Measurements from ENCODE around the gene RNU6-9.
"Not testable (repeated sequence)": the region's sequence is repeated elsewhere in the genome, so short reads cannot be mapped to it uniquely, and the experiment has no call there.

The RNU6-9 gene

DNA sequence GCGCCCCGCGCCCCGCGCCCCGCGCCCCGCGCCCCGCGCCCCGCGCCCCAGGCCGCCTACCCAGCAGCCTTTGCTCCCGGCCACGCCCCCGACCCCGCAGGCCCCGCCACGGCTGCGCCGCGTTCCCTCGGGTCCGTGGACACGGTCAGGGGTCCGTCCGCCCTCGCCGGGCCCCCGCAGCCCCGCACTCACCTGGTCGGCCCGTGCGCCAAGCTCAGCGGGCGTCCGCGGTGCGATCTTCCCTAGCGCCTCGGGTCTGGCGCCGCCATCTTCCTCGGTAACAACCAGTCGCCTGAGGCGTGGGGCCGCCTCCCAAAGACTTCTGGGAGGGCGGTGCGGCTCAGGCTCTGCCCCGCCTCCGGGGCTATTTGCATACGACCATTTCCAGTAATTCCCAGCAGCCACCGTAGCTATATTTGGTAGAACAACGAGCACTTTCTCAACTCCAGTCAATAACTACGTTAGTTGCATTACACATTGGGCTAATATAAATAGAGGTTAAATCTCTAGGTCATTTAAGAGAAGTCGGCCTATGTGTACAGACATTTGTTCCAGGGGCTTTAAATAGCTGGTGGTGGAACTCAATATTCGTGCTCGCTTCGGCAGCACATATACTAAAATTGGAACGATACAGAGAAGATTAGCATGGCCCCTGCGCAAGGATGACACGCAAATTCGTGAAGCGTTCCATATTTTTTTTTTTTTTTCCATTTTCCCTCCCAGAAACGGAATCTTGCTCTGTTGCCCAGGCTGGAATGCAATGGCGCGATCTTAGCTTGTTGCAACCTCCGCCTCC, at the start of gene RNU6-9, which contains the start of gene MED16:
TSS of gene RNU6-9 (plus strand) at position 591 of the 796 bp plus-strand sequence.
TSS of gene MED16 (minus strand) at position 294 of the 796 bp plus-strand sequence. CDS start 2,056 bp downstream, outside the sequence.
- H3K27me3 ChIP-seq (ENCODE audit: insufficient read depth, low read length), result no peaks in the 10 kb centered on the region
- H3K4me1 ChIP-seq (ENCODE audit: insufficient read depth, low read length), result peaks cover 5% of the 10 kb centered on the region
- H3K36me3 ChIP-seq (ENCODE audit: insufficient read depth, low read length), result peaks cover 37% of the 10 kb centered on the region
- H3K9me3 ChIP-seq (ENCODE audit: low read length), result no peaks in the 10 kb centered on the region
- H3K4me3 ChIP-seq (ENCODE audit: low read length), result peak within 1 kb of the TSS; percentile 98
- peak within 1 kb of the TSS; percentile 95 for H2AFZ ChIP-seq (ENCODE audit: low read depth, low read length)

DNA sequence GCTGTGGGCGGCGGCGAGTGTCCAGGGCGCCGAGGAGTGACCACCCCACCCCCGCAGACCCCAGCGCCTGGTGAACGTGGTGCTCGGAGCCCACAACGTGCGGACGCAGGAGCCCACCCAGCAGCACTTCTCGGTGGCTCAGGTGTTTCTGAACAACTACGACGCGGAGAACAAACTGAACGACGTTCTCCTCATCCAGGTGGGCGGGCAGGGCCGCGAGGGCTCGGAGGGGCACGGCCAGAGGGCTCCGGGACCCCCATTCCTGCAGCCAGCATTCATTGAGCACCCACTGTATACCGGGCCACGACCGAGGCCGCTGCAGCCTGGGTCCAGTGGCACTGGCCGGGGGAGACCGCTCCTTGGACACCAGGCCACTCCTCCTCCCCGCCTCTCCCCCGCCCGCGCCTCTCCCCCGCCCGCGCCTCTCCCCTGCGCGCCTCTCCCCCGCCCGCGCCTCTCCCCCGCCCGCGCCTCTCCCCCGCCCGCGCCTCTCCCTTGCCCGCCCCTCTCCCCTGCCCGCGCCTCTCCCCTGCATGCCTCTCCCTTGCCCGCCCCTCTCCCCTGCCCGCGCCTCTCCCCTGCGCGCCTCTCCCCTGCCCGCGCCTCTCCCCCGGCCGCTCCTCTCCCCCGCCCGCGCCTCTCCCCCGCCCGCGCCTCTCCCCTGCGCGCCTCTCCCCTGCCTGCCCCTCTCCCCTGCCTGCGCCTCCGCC, 49.3 kb upstream of the RNU6-9 start:
- Histone ChIP-seq H3K4me1 (ENCODE audit: insufficient read depth, low read length) (peaks cover 15% of the 10 kb centered on the region), H3K36me3 (ENCODE audit: insufficient read depth, low read length) (no peaks in the 10 kb centered on the region), H3K27me3 (ENCODE audit: insufficient read depth, low read length) (peaks cover 23% of the 10 kb centered on the region), H3K4me3 (ENCODE audit: low read length) (no peak overlapping the region), H2AFZ (ENCODE audit: low read depth, low read length) (peak overlapping the region; percentile 54), H3K9me3 (ENCODE audit: low read length) (no peaks in the 10 kb centered on the region)

DNA sequence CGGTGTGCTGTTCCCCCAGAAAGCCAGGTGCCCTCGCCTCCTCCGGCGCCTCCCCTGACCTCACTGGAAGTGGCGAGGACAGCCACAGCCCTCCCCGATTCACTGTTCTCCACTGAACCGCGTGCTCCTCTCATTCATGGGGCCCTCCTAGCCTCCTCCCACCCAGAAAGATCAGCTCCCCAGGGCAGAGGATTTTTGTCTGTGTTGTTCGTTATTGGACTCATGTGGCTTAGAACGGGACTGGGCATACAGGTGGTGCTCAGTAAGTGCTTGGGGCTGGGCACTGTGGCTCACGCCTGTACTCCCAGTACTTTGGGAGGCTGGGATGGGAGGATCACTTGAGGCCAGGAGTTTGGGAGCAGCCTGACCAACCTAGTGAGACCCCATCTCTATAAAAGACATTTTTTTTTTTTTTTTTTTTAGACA, 48.7 kb upstream of the RNU6-9 start:
- H3K4me1 ChIP-seq (ENCODE audit: insufficient read depth, low read length), result peaks cover 15% of the 10 kb centered on the region

DNA sequence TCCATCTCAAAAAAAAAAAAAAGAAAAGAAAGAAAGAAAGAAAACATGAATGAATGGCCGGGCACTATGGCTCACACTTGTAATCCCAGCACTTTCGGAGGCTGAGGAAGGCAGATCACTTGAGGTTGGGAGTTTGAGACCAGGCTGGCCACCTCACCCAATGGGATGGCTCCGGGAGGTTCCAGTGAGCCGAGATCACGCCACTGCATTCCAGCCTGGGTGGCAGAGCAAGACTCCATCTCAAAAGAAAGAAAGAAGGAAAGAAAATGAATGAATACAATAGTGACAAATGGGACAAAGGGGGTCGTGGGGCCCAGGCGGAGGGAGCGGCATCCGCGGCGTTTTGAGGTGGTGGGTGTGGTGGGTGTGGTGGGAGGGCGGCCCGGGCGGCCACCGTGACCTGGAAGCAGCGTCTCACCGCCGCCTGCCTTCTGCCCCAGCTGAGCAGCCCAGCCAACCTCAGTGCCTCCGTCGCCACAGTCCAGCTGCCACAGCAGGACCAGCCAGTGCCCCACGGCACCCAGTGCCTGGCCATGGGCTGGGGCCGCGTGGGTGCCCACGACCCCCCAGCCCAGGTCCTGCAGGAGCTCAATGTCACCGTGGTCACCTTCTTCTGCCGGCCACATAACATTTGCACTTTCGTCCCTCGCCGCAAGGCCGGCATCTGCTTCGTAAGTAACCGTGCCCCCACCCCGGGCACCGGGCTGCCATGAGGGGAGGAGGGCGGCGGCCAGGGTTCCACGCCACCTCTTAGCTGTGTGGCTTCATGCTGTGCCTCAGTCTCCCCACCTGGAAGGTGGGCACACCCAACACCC, 47.4 kb upstream of the RNU6-9 start:
- Histone ChIP-seq H3K4me3 (ENCODE audit: low read length) (no peak overlapping the region), H3K4me1 (ENCODE audit: insufficient read depth, low read length) (peaks cover 15% of the 10 kb centered on the region), H3K9me3 (ENCODE audit: low read length) (no peaks in the 10 kb centered on the region), H3K36me3 (ENCODE audit: insufficient read depth, low read length) (no peaks in the 10 kb centered on the region), H3K27me3 (ENCODE audit: insufficient read depth, low read length) (peaks cover 23% of the 10 kb centered on the region), H2AFZ (ENCODE audit: low read depth, low read length) (no peak overlapping the region)

More for the DNA sequence above, 48.7 kb upstream of the RNU6-9 start:
- Histone ChIP-seq H3K4me3 (ENCODE audit: low read length) (no peak overlapping the region), H2AFZ (ENCODE audit: low read depth, low read length) (no peak overlapping the region), H3K36me3 (ENCODE audit: insufficient read depth, low read length) (no peaks in the 10 kb centered on the region), H3K27me3 (ENCODE audit: insufficient read depth, low read length) (peaks cover 23% of the 10 kb centered on the region), H3K9me3 (ENCODE audit: low read length) (no peaks in the 10 kb centered on the region)

DNA sequence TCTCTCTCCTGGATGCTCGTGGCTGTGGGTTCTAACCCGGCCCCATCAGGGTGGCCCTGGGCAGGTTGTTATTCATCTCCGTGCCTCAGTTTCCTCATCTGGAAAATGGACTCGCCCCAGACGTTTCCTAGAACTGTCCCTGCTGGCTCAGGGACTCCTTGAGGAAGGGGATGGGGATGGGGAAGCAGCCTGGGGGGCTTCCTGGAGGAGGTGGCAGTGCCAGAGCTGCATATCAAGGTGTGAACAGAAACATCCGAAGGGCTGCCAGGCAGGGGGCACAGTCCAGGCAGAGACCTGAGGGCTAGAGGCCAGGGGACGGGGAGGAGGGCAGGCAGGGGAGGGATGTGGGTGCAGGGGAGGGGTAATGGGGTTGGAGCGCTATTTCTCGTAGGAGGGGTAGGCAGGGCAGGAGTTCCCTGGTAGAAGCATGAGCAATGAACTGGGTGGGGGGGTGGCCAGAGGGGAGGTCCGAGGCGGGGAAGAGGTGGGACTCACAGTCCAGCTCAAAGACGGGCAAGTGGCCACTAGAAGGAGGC, 44.8 kb upstream of the RNU6-9 start:
- no peak overlapping the region for H2AFZ ChIP-seq (ENCODE audit: low read depth, low read length)
- peaks cover 11% of the 10 kb centered on the region for H3K4me1 ChIP-seq (ENCODE audit: insufficient read depth, low read length)
- H3K9me3 ChIP-seq (ENCODE audit: low read length), result no peaks in the 10 kb centered on the region
- no peak overlapping the region for H3K4me3 ChIP-seq (ENCODE audit: low read length)
- H3K36me3 ChIP-seq (ENCODE audit: insufficient read depth, low read length), result no peaks in the 10 kb centered on the region
- H3K27me3 ChIP-seq (ENCODE audit: insufficient read depth, low read length), result peaks cover 18% of the 10 kb centered on the region

DNA sequence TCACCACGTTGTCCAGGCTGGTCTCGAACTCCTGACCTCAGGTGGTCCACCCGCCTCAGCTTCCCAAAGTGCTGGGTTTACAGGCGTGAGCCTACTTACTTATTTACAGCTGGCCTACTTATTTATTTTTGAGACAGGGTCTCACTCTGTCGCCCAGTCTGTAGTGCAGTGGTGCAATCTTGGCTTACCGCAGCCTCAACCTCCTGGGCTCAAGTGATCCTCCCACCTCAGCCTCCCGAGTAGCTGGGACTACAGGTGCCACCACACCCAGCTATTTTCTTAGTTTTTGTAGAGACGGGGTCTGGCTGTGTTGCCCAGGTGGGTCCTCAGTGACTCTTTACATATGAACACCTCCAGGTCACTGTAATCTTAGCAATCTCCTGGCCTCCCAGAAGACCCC, 44.1 kb upstream of the RNU6-9 start:
- not testable (repeated sequence) for H2AFZ ChIP-seq (ENCODE audit: low read depth, low read length); H3K4me3 ChIP-seq (ENCODE audit: low read length); H3K9me3 ChIP-seq (ENCODE audit: low read length); H3K36me3 ChIP-seq (ENCODE audit: insufficient read depth, low read length); H3K4me1 ChIP-seq (ENCODE audit: insufficient read depth, low read length)
- H3K27me3 ChIP-seq (ENCODE audit: insufficient read depth, low read length), result peaks cover 12% of the 10 kb centered on the region

DNA sequence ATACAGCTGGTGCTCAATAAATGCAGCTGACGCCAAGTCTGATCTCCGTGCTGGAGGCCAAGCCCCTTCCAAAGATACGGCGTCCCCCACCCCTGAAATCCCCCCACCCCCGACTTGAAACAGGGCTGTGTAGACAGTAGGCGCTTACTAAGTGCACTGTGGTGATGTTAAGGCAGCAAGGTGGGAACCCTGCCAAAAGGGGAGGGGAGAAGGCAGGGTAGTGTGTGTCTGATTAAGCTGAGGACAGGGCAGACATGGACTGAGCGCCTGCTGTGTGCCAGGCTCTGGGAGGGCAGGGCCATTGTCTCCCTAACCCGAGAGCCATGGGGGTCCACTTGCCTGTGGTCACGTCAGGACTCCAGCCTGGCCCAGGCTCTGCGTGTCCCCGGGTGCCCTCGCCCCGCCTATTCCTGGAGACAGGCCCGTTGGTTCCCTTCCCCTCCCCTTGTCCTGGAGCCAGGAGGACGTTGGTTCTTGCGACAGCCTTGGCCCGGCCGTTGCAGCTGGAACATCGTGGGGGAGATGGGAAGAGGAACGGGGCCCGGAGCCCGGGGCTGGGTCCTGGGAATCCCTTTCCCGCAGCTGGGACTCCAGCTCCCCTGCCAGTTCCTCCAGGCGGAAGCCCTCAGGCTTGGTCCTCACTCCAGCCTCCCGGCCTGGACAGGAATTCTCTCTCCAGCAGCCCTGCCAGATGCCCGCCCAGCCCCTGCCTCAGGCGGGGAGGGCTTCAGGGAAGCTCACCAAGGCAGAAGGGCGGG, 42.9 kb upstream of the RNU6-9 start:
- peaks cover 8% of the 10 kb centered on the region for H3K4me1 ChIP-seq (ENCODE audit: insufficient read depth, low read length)
- H3K27me3 ChIP-seq (ENCODE audit: insufficient read depth, low read length), result peaks cover 7% of the 10 kb centered on the region
- no peak overlapping the region for H2AFZ ChIP-seq (ENCODE audit: low read depth, low read length)
- no peaks in the 10 kb centered on the region for H3K36me3 ChIP-seq (ENCODE audit: insufficient read depth, low read length)
- no peaks in the 10 kb centered on the region for H3K9me3 ChIP-seq (ENCODE audit: low read length)
- no peak overlapping the region for H3K4me3 ChIP-seq (ENCODE audit: low read length)

DNA sequence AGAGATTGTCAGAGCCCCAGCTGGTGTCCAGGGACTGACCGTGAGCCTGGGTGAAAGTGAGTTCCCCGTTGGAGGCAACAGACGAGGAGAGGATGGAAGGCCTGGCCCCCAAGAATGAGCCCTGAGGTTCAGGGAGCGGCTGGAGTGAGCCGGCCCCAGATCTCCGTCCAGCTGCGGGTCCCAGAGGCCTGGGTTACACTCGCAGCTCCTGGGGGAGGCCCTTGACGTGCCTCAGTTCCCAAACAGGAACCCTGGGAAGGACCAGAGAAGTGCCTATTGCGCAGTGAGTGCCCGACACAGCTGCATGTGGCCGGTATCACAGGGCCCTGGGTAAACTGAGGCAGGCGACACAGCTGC, 42.3 kb upstream of the RNU6-9 start:
- no peaks in the 10 kb centered on the region for H3K36me3 ChIP-seq (ENCODE audit: insufficient read depth, low read length)
- no peak overlapping the region for H3K4me3 ChIP-seq (ENCODE audit: low read length)
- peaks cover 3% of the 10 kb centered on the region for H3K4me1 ChIP-seq (ENCODE audit: insufficient read depth, low read length)
- H2AFZ ChIP-seq (ENCODE audit: low read depth, low read length), result no peak overlapping the region
- peaks cover 7% of the 10 kb centered on the region for H3K27me3 ChIP-seq (ENCODE audit: insufficient read depth, low read length)
- no peaks in the 10 kb centered on the region for H3K9me3 ChIP-seq (ENCODE audit: low read length)

DNA sequence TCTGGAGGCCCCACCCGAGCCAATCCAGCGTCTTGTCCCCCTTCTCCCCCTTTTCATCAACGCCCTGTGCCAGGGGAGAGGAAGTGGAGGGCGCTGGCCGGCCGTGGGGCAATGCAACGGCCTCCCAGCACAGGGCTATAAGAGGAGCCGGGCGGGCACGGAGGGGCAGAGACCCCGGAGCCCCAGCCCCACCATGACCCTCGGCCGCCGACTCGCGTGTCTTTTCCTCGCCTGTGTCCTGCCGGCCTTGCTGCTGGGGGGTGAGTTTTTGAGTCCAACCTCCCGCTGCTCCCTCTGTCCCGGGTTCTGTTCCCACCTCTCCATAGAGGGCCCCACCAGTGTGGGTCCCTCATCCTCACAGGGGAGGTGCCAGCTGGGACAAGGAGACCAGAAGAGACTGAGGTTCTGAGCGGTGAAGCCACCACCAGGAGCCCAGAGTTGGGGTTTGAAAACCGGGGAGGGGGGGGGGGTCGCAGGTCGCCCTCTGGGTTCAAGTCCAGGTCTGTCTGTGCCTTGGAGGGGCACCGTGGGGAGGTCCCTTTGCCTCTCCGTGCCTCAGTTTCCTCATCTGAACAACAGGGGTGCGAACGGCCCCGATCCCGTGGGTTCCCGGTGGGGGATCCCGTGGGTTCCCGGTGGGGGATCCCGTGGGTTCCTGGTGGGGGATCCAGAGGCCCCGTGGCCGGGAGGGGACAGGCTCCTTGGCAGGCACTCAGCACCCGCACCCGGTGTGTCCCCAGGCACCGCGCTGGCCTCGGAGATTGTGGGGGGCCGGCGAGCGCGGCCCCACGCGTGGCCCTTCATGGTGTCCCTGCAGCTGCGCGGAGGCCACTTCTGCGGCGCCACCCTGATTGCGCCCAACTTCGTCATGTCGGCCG, 40.9 kb upstream of the RNU6-9 start, which contains the start of gene ELANE:
TSS of gene ELANE (plus strand) at position 168 of the 878 bp plus-strand sequence. CDS start at position 194, 26 bp downstream.
- H3K36me3 ChIP-seq (ENCODE audit: insufficient read depth, low read length), result no peaks in the 10 kb centered on the region
- H3K27me3 ChIP-seq (ENCODE audit: insufficient read depth, low read length), result no peaks in the 10 kb centered on the region
- no peaks in the 10 kb centered on the region for H3K9me3 ChIP-seq (ENCODE audit: low read length)
- no peak within 1 kb of the TSS for H2AFZ ChIP-seq (ENCODE audit: low read depth, low read length)
- no peaks in the 10 kb centered on the region for H3K4me1 ChIP-seq (ENCODE audit: insufficient read depth, low read length)
- no peak within 1 kb of the TSS for H3K4me3 ChIP-seq (ENCODE audit: low read length)

DNA sequence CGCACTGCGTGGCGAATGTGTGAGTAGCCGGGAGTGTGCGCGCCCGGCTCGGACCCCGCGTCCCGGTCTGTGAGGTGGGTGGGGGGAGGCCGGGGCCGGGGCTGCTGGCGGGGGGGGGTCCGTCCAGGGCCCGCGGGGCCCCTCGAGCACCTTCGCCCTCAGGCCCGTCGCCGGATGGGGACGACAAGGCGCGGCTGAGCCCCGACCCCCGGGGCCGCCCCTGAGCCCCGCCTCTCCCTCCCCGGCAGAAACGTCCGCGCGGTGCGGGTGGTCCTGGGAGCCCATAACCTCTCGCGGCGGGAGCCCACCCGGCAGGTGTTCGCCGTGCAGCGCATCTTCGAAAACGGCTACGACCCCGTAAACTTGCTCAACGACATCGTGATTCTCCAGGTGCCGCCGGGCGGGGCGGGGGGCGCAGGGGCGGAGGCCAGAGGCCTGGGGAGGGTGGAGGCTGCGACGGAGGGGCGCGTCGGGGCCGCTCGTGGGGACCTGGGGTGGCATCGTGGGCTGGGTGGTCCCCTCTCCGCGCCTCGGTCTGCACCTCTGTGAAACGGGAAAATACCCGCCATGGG, 40.2 kb upstream of the RNU6-9 start:
- no peaks in the 10 kb centered on the region for H3K27me3 ChIP-seq (ENCODE audit: insufficient read depth, low read length)
- no peaks in the 10 kb centered on the region for H3K9me3 ChIP-seq (ENCODE audit: low read length)
- no peaks in the 10 kb centered on the region for H3K36me3 ChIP-seq (ENCODE audit: insufficient read depth, low read length)

DNA sequence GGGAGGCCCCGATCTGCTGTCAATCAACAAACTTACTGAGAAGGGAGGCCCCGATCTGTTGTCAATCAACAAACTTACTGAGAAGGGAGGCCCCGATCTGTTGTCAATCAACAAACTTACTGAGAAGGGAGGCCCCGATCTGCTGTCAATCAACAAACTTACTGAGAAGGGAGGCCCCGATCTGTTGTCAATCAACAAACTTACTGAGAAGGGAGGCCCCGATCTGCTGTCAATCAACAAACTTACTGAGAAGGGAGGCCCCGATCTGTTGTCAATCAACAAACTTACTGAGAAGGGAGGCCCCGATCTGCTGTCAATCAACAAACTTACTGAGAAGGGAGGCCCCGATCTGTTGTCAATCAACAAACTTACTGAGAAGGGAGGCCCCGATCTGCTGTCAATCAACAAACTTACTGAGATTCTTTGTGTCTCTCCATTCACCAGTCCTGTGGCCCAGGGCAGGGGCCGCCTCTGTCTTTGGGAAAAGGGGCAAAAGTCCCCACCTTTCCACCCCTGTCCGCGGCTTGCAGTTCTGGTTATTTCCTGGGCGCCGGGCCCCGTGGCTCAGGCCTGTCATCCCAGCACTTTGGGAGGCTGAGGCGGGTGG, 39.6 kb upstream of the RNU6-9 start:
- not testable (repeated sequence) for H3K4me3 ChIP-seq (ENCODE audit: low read length); H2AFZ ChIP-seq (ENCODE audit: low read depth, low read length); H3K36me3 ChIP-seq (ENCODE audit: insufficient read depth, low read length); H3K9me3 ChIP-seq (ENCODE audit: low read length); H3K4me1 ChIP-seq (ENCODE audit: insufficient read depth, low read length); H3K27me3 ChIP-seq (ENCODE audit: insufficient read depth, low read length)

More for the DNA sequence above, 40.2 kb upstream of the RNU6-9 start:
- Histone ChIP-seq H3K4me1 (ENCODE audit: insufficient read depth, low read length) (no peaks in the 10 kb centered on the region), H2AFZ (ENCODE audit: low read depth, low read length) (no peak overlapping the region), H3K4me3 (ENCODE audit: low read length) (no peak overlapping the region)

Measured in neuron (in vitro differentiated cells).